H1 (cell line): ENCODE measurements around the gene KCNJ5. TPM values are rescaled to one million over a fixed set of nuclear protein-coding genes. Genes with fewer than 3 reads are reported as not detected.

Experiments
- CTCF ChIA-PET: fragments of 300-600 bp; sonication (Branson Sonifier 250); formaldehyde crosslinking; loops from one replicate; lab custom pipeline; 2021; ENCODE audit not compliant: partially characterized antibody; lab: Charles Lee
- POLR2A ChIA-PET: fragments of 300-600 bp; sonication (Branson Sonifier 250); formaldehyde crosslinking; loops from one replicate; lab custom pipeline; 2021; ENCODE audit warnings: inconsistent platforms; ENCODE audit not compliant: partially characterized antibody; lab: Charles Lee
- DNase-seq, 2 experiments: peaks; one replicate each; pipeline versions ENCODE4 v3.0.0 to v3.0.0-alpha.2; 2010 to 2022; ENCODE audit warnings: low spot score in 2 of 2, low read depth in 1 of 2, mixed read lengths in 1 of 2
- FAIRE-seq: peaks from 2 replicates; lab custom pipeline; 2011; peaks lifted over from hg19 to GRCh38; lab: Jason Lieb, UNC
- H2AFZ ChIP-seq: 2 replicates; pipeline ENCODE4 v1.8.1; 2012; ENCODE audit warnings: low read length, inconsistent platforms
- H2AK5ac ChIP-seq: 2 replicates; pipeline ENCODE4 v1.6.1; 2013; ENCODE audit warnings: low read depth, low read length
- H2BK120ac ChIP-seq: replicated peaks from 2 replicates; pipeline ENCODE3; 2013; ENCODE audit warnings: low read depth, low read length, inconsistent platforms
- H2BK12ac ChIP-seq: 2 replicates; pipeline ENCODE4 v1.6.1; 2013; ENCODE audit warnings: low read depth, low read length
- H2BK15ac ChIP-seq: 2 replicates; pipeline ENCODE4 v1.6.1; 2013; ENCODE audit warnings: low read length
- H2BK20ac ChIP-seq: 2 replicates; pipeline ENCODE4 v1.6.1; 2013; ENCODE audit warnings: low read length
- H2BK5ac ChIP-seq: 2 replicates; pipeline ENCODE4 v1.6.1; 2013; ENCODE audit warnings: low read depth, low read length
- H3K14ac ChIP-seq: 2 replicates; pipeline ENCODE4 v1.6.1; 2013; ENCODE audit warnings: inconsistent platforms; ENCODE audit not compliant: insufficient read length
- H3K18ac ChIP-seq: 2 replicates; pipeline ENCODE4 v1.6.1; 2013; ENCODE audit warnings: low read length; ENCODE audit errors: extremely low read depth
- H3K23ac ChIP-seq: 2 replicates; pipeline ENCODE4 v1.6.1; 2013; ENCODE audit warnings: inconsistent platforms; ENCODE audit not compliant: insufficient read length
- H3K23me2 ChIP-seq: 2 replicates; pipeline ENCODE4 v1.6.1; 2013; ENCODE audit warnings: low read depth, low read length
- H3K27ac ChIP-seq: 2 replicates; pipeline ENCODE4 v1.6.1; 2011; ENCODE audit warnings: low read depth, low read length, inconsistent platforms
- H3K27me3 ChIP-seq, 4 experiments: replicated peaks in 1 of 4; 1 replicate in 1 of 4; 2 replicates in 3 of 4; pipeline versions ENCODE4 v1.6.1 to v1.8.1; 2011 to 2013; ENCODE audit warnings: low read length in 3 of 4, mild to moderate bottlenecking in 3 of 4, inconsistent platforms in 2 of 4, mixed read lengths in 2 of 4, moderate library complexity in 1 of 4; ENCODE audit not compliant: control insufficient read depth in 3 of 4, insufficient read depth in 3 of 4; ENCODE audit errors: extremely low read depth in 1 of 4
- H3K36me3 ChIP-seq, 4 experiments: 2 replicates each; pipeline versions ENCODE4 v1.6.1 to v1.8.1; 2011 to 2013; ENCODE audit warnings: mild to moderate bottlenecking in 4 of 4, low read length in 3 of 4, moderate library complexity in 2 of 4, control low read depth in 1 of 4, inconsistent platforms in 1 of 4; ENCODE audit not compliant: insufficient read depth in 4 of 4, control insufficient read depth in 2 of 4
- H3K4ac ChIP-seq: replicated peaks from 2 replicates; pipeline ENCODE3; 2013; ENCODE audit warnings: low read length, low read depth, mixed read lengths, inconsistent platforms; ENCODE audit not compliant: insufficient read length
- H3K4me1 ChIP-seq, 4 experiments: replicated peaks in 1 of 4; 1 replicate in 1 of 4; 2 replicates in 3 of 4; pipeline versions ENCODE4 v1.6.1 to v1.8.1; 2011 to 2013; ENCODE audit warnings: low read length in 3 of 4, inconsistent platforms in 2 of 4, mixed read lengths in 1 of 4; ENCODE audit not compliant: insufficient read depth in 4 of 4, control insufficient read depth in 3 of 4
- H3K4me2 ChIP-seq, 2 experiments: 2 replicates each; pipeline versions ENCODE4 v1.6.1 to v1.8.1; 2011 to 2013; ENCODE audit warnings: low read depth in 2 of 2, low read length in 2 of 2, control low read depth in 1 of 2, inconsistent platforms in 1 of 2, mild to moderate bottlenecking in 1 of 2; ENCODE audit not compliant: insufficient read depth in 1 of 2
- H3K4me3 ChIP-seq, 4 experiments: fragments of 200-600, 300-600 bp in 1 of 4; sonication (generic), shearing (Covaris generic), sonication (Bioruptor Twin) in 1 of 4; 2 replicates each; pipeline versions ENCODE4 v1.5.1 to v1.8.1; 2011 to 2016; ENCODE audit warnings: low read length in 4 of 4, low read depth in 3 of 4, control low read depth in 2 of 4, inconsistent platforms in 2 of 4, mild to moderate bottlenecking in 2 of 4, mixed read lengths in 1 of 4, moderate library complexity in 1 of 4; ENCODE audit not compliant: insufficient read depth in 2 of 4; ENCODE audit errors: extremely low read depth in 1 of 4
- H3K56ac ChIP-seq: replicated peaks from 2 replicates; pipeline ENCODE3; 2013; ENCODE audit warnings: low read depth, mild to moderate bottlenecking, mixed read lengths, low read length, inconsistent platforms; ENCODE audit not compliant: insufficient read length
- H3K79me1 ChIP-seq: 2 replicates; pipeline ENCODE4 v1.6.1; 2013; ENCODE audit warnings: low read depth, low read length, control low read depth
- H3K79me2 ChIP-seq, 2 experiments: 2 replicates each; pipeline versions ENCODE4 v1.6.1 to v1.8.1; 2012 to 2013; ENCODE audit warnings: low read length in 2 of 2, mild to moderate bottlenecking in 2 of 2, inconsistent platforms in 1 of 2; ENCODE audit not compliant: insufficient read depth in 2 of 2, control insufficient read depth in 1 of 2
- H3K9ac ChIP-seq, 4 experiments: replicated peaks in 1 of 4; 1 replicate in 1 of 4; 2 replicates in 3 of 4; pipeline versions ENCODE4 v1.6.1 to v1.8.1; 2011 to 2013; ENCODE audit warnings: low read depth in 3 of 4, low read length in 3 of 4, control low read depth in 2 of 4, mild to moderate bottlenecking in 2 of 4, moderate library complexity in 2 of 4, inconsistent platforms in 1 of 4; ENCODE audit errors: extremely low read depth in 1 of 4
- H3K9me3 ChIP-seq, 2 experiments: 2 replicates each; pipeline versions ENCODE4 v1.6.1 to v1.8.1; 2012 to 2013; ENCODE audit warnings: mild to moderate bottlenecking in 2 of 2, moderate library complexity in 2 of 2, control low read depth in 1 of 2, inconsistent platforms in 1 of 2, low read depth in 1 of 2, low read length in 1 of 2, mixed read lengths in 1 of 2; ENCODE audit not compliant: insufficient read depth in 2 of 2
- H4K20me1 ChIP-seq, 2 experiments: replicated peaks in 1 of 2; 2 replicates each; pipeline versions ENCODE3 to v1.8.1; 2011 to 2013; ENCODE audit warnings: inconsistent platforms in 2 of 2, low read length in 2 of 2, mild to moderate bottlenecking in 1 of 2; ENCODE audit not compliant: insufficient read depth in 2 of 2, control insufficient read depth in 1 of 2
- H4K5ac ChIP-seq: 2 replicates; pipeline ENCODE4 v1.6.1; 2013; ENCODE audit warnings: low read length, low read depth, mixed read lengths, inconsistent platforms; ENCODE audit not compliant: insufficient read length
- H4K8ac ChIP-seq: 2 replicates; pipeline ENCODE4 v1.8.0; 2013; ENCODE audit warnings: mild to moderate bottlenecking, moderate library complexity, low read length, inconsistent platforms; ENCODE audit not compliant: insufficient read depth; ENCODE audit errors: extremely low read depth
- H4K91ac ChIP-seq: replicated peaks from 2 replicates; pipeline ENCODE3; 2013; ENCODE audit warnings: low read length, mixed read lengths, inconsistent platforms; ENCODE audit not compliant: insufficient read length
- BCL11A ChIP-seq, 2 experiments: IDR thresholded peaks; one replicate each; pipeline ENCODE4 v1.6.1; 2011; ENCODE audit warnings: low read depth in 2 of 2, low read length in 2 of 2, mild to moderate bottlenecking in 2 of 2
- CBX5 ChIP-seq: fragments of 300-800, 300-1000 bp; sonication (generic); IDR thresholded peaks from 2 replicates; pipeline ENCODE4 v1.7.1; 2016; ENCODE audit warnings: antibody characterized with exemption, low read length, low read depth
- CHD2 ChIP-seq: IDR thresholded peaks from 2 replicates; pipeline ENCODE4 v1.6.1; 2012; ENCODE audit warnings: low read length, improper control_type of control experiment
- CREB1 ChIP-seq: IDR thresholded peaks from 2 replicates; pipeline ENCODE4 v1.6.1; 2012; ENCODE audit warnings: inconsistent platforms
- CTBP2 ChIP-seq: IDR thresholded peaks from 2 replicates; pipeline ENCODE4 v1.7.0; 2011; ENCODE audit warnings: borderline replicate concordance, mild to moderate bottlenecking, moderate library complexity, mixed read lengths, low read length; ENCODE audit not compliant: insufficient read depth, insufficient read length
- E2F6 ChIP-seq: IDR thresholded peaks from 2 replicates; pipeline ENCODE4 v1.6.1; 2012; ENCODE audit warnings: inconsistent platforms
- NANOG ChIP-seq: IDR thresholded peaks from 2 replicates; pipeline ENCODE4 v1.6.1; 2011; ENCODE audit warnings: low read length, low read depth, mild to moderate bottlenecking, inconsistent platforms; ENCODE audit not compliant: insufficient read depth, poor library complexity, severe bottlenecking
- POLR2A ChIP-seq, 2 experiments: IDR thresholded peaks; 1 replicate in 1 of 2; 2 replicates in 1 of 2; pipeline ENCODE4 v1.6.1; 2011; ENCODE audit warnings: low read depth in 2 of 2, low read length in 2 of 2, mild to moderate bottlenecking in 2 of 2; ENCODE audit errors: control extremely low read depth in 1 of 2
- SIN3A ChIP-seq, 2 experiments: IDR thresholded peaks in 1 of 2; conservative IDR thresholded peaks in 1 of 2; 2 replicates each; pipeline ENCODE4 v1.6.1; 2011 to 2012; ENCODE audit warnings: low read length in 2 of 2, improper control_type of control experiment in 1 of 2, low read depth in 1 of 2, mild to moderate bottlenecking in 1 of 2
- SRF ChIP-seq: IDR thresholded peaks from 2 replicates; pipeline ENCODE4 v1.6.1; 2011; ENCODE audit warnings: mild to moderate bottlenecking, low read depth, low read length, moderate library complexity
- TEAD4 ChIP-seq: IDR thresholded peaks from 2 replicates; pipeline ENCODE4 v1.6.1; 2012; ENCODE audit warnings: low read depth, low read length, inconsistent platforms, mixed read lengths
- WGBS, 2 experiments: shearing (Covaris generic) in 1 of 2; methylation state at CpG; one replicate each; pipeline versions ENCODE4 v1.1.6 to v1.1.7; 2013 to 2015; ENCODE audit warnings: low lambda C conversion rate in 2 of 2, mixed read lengths in 2 of 2, inconsistent platforms in 1 of 2, low coverage in 1 of 2, missing lambda C conversion rate in 1 of 2; ENCODE audit not compliant: insufficient replicate concordance in 2 of 2, insufficient coverage in 1 of 2, insufficient read length in 1 of 2; ENCODE audit errors: extremely low coverage in 1 of 2, missing lambda C conversion rate in 1 of 2; 5-methylcytosine and 5-hydroxymethylcytosine counted together
- polyA plus RNA-seq, 7 experiments: library from polyadenylated mRNA; depleted of rRNA in 3 of 7; stranded (reverse) in 5 of 7; unstranded in 2 of 7; fragments of >200 nt in 5 of 7; fragments of 200-250 nt in 2 of 7; gene quantifications; 1 replicate in 5 of 7; 2 replicates in 1 of 7; 4 replicates in 1 of 7; pipeline versions ENCODE4 v1.2.1 to v1.2.3, GENCODE V29; 2011 to 2013; ENCODE audit warnings: missing spikeins in 2 of 7, mixed read lengths in 2 of 7
- total RNA-seq: library from RNA; stranded (reverse); fragmentation: NEBNext Ultra II Directional; extraction: Animal tissue kit (Norgen Biotek cat#: 25700); gene quantifications from 2 replicates; pipeline ENCODE4 v1.2.1, GENCODE V29; 2021

The KCNJ5 gene
- total and polyA plus RNA-seq, 2 of the 8 experiments (the other 6 are each of a cell fraction or from before 2014, with no cell fraction given): 0.05 TPM; not detected in 1

GRCh38 chr11:128857341-128857740 is 33.8 kb upstream of the KCNJ5 start:
- H4K5ac ChIP-seq: no peak overlapping the region
- H2AFZ ChIP-seq: no peak overlapping the region
- no peak overlapping the region for H2BK12ac ChIP-seq
- no peak overlapping the region for H3K18ac ChIP-seq
- no peak for TF ChIP-seq CHD2
- no peak for TF ChIP-seq CREB1
- no peak for TF ChIP-seq POLR2A (IDR thresholded peaks at IDR 0.05; ENCODE audit: control extremely low read depth in 1 of 2, low read depth in 2 of 2, low read length in 2 of 2)
- TF ChIP-seq CBX5: no peak
- no peak for TF ChIP-seq BCL11A (IDR thresholded peaks at IDR 0.05; ENCODE audit: low read depth in 2 of 2, low read length in 2 of 2)
- no peak for TF ChIP-seq SIN3A (conservative IDR thresholded peaks at IDR 0.05 in 1 of 2, IDR thresholded peaks at IDR 0.05 in 1 of 2; ENCODE audit: low read depth in 1 of 2, low read length in 2 of 2)
- no peak for TF ChIP-seq E2F6
- no peak for TF ChIP-seq TEAD4
- TF ChIP-seq CTBP2: no peak
- no peak for TF ChIP-seq NANOG
- TF ChIP-seq SRF: no peak
- TF ChIP-seq, all 59 proteins: peak for 0
- Histone ChIP-seq H4K8ac (no peak overlapping the region), H2BK15ac (no peak overlapping the region), H3K4ac (no peak overlapping the region), H4K91ac (no peak overlapping the region), H3K4me2 (no peak overlapping the region), H2BK20ac (no peak overlapping the region), H3K27me3 (peaks cover 0 to 8% (median 0%) of the 10 kb centered on the region in 4 experiments; a peak in 3 of 7 replicates), H3K14ac (no peak overlapping the region), H2BK120ac (no peak overlapping the region), H3K4me3 (no peak overlapping the region), H3K4me1 (no peaks in the 10 kb centered on the region; a peak in 2 of 7 replicates), H3K23ac (no peak overlapping the region), H4K20me1 (no peaks in the 10 kb centered on the region), H2BK5ac (no peak overlapping the region), H3K36me3 (no peaks in the 10 kb centered on the region), H3K9me3 (no peaks in the 10 kb centered on the region), H3K23me2 (peaks cover 6% of the 10 kb centered on the region; the same call in 1 of the 2 replicates), H2AK5ac (no peak overlapping the region), H3K27ac (no peak overlapping the region), H3K79me1 (no peaks in the 10 kb centered on the region), H3K79me2 (no peaks in the 10 kb centered on the region), H3K56ac (no peak overlapping the region), H3K9ac (no peak overlapping the region)
- WGBS, 2 experiments: 89% methylated on average over 2 of the region's 2 CpGs; no CpG with 5 or more reads in 1 of the 2 experiments
- no peak for FAIRE-seq
- POLR2A ChIA-PET: interaction anchor here (0.6 kb wide), 1 partner anchor 125 kb away, joined by 3 read pairs; no protein-coding TSS in a partner anchor
- CTCF ChIA-PET: interaction anchor here (0.6 to 6.9 kb wide), 10 partner anchors 8 to 819 kb away, joined by 3 to 69 read pairs (median 3); no protein-coding TSS in a partner anchor
- no peak for DNase-seq
